Measurements from ENCODE around the gene RANBP2.
"Not testable (repeated sequence)": the region's sequence is repeated elsewhere in the genome, so short reads cannot be mapped to it uniquely, and the experiment has no call there.

The RANBP2 gene

DNA sequence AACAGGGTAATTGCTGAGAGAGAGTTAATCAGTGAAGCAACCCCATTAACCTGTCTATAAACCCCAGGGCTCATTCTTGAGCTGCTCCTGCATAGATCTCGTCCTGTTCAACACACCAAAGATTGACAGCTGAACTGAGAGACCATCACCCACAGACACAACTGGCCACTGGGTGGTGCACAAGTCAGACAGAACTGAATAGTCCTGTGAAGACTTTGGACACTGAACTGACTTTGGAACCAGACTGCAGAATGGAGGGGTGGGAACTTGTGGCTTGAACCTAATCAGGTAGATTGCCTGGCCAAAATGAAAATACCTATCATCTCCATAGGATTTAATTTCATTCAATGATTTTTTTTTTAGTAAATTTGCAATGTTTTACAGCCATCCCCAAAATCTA lies 29.3 kb upstream of the RANBP2 start:
- peak; percentile 9 for TF ChIP-seq CTCF (IDR thresholded peaks at IDR 0.05; ENCODE audit: poor library complexity, severe bottlenecking)
- not testable (repeated sequence) for H3K4me3 ChIP-seq (ENCODE audit: severe bottlenecking); H3K9me3 ChIP-seq (ENCODE audit: severe bottlenecking); H3K27ac ChIP-seq (ENCODE audit: poor library complexity, severe bottlenecking); H3K4me1 ChIP-seq (ENCODE audit: insufficient read depth, poor library complexity, severe bottlenecking); H3K27me3 ChIP-seq (ENCODE audit: insufficient read depth, poor library complexity, severe bottlenecking); H3K36me3 ChIP-seq (ENCODE audit: low read depth); DNase-seq (ENCODE audit: low spot score)
- ATAC-seq (ENCODE audit: low read depth), result peak; percentile 85

DNA sequence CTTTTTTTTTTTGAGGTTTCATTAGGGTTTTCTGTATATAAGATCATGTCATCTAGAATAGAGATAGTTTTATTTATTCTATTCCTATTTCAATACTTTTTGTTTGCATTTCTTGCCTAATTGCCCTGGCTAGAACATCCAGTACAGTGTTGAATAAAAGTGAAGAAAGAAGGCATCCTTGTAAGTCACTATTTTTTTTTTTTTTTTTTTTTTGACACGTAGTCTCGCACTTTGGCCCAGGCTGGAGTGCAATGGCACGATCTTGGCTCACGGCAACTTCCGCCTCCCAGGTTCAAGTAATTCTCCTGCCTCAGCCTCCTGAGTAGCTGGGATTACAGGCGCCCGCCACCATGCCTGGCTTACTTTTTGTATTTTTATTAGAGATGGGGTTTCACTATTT lies 27.8 kb upstream of the RANBP2 start:
- no peak overlapping the region for H3K27ac ChIP-seq (ENCODE audit: poor library complexity, severe bottlenecking)
- no peak for TF ChIP-seq CTCF (IDR thresholded peaks at IDR 0.05; ENCODE audit: poor library complexity, severe bottlenecking)
- no peak for DNase-seq (ENCODE audit: low spot score)
- no peak for ATAC-seq (ENCODE audit: low read depth)
- H3K4me1 ChIP-seq (ENCODE audit: insufficient read depth, poor library complexity, severe bottlenecking), result no peaks in the 10 kb centered on the region
- no peaks in the 10 kb centered on the region for H3K27me3 ChIP-seq (ENCODE audit: insufficient read depth, poor library complexity, severe bottlenecking)
- H3K4me3 ChIP-seq (ENCODE audit: severe bottlenecking), result no peak overlapping the region
- H3K36me3 ChIP-seq (ENCODE audit: low read depth), result no peaks in the 10 kb centered on the region
- no peaks in the 10 kb centered on the region for H3K9me3 ChIP-seq (ENCODE audit: severe bottlenecking)

DNA sequence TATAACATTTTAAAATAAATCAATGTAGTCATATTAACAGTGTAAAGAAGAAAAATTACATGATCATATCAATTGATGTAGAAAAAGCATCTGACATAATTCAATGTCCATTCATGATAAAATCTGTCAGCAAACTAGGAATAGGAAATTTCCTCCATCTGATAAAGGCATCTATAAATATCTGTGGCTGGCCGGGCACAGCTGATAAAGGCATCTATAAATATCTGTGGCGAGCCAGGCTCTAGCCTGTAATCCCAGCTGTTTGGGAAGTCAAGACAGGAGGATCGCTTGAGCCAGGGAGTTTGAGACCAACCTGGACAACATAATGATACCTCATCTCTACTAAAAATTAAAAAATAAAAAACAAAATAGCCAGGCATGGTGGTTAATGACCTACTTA lies 18.1 kb upstream of the RANBP2 start:
- no peaks in the 10 kb centered on the region for H3K36me3 ChIP-seq (ENCODE audit: low read depth)
- H3K4me3 ChIP-seq (ENCODE audit: severe bottlenecking), result no peak overlapping the region
- no peak overlapping the region for H3K27ac ChIP-seq (ENCODE audit: poor library complexity, severe bottlenecking)
- DNase-seq (ENCODE audit: low spot score), result no peak
- H3K27me3 ChIP-seq (ENCODE audit: insufficient read depth, poor library complexity, severe bottlenecking), result no peaks in the 10 kb centered on the region
- TF ChIP-seq CTCF (IDR thresholded peaks at IDR 0.05; ENCODE audit: poor library complexity, severe bottlenecking), result no peak
- no peak for ATAC-seq (ENCODE audit: low read depth)
- H3K4me1 ChIP-seq (ENCODE audit: insufficient read depth, poor library complexity, severe bottlenecking), result no peaks in the 10 kb centered on the region
- no peaks in the 10 kb centered on the region for H3K9me3 ChIP-seq (ENCODE audit: severe bottlenecking)

DNA sequence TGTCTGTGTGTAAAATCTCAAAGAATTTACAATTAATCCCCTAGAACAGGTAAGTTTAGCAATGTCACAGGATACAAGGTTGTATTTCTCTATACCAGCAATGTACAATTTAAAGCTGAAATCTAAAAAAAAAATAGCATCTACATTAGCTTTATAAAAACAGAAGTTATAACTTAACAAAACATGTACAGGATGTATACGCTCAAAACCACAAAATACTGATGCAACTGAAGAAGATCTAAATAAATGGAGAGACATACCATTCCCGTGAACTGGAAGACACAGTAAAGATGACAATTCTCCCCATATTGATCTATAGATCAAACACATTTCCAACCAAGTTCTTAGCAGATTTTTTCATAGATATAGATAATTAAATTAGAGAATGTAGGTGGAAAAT lies 17.5 kb upstream of the RANBP2 start:
- Histone ChIP-seq H3K36me3 (ENCODE audit: low read depth) (no peaks in the 10 kb centered on the region), H3K27ac (ENCODE audit: poor library complexity, severe bottlenecking) (no peak overlapping the region), H3K4me1 (ENCODE audit: insufficient read depth, poor library complexity, severe bottlenecking) (no peaks in the 10 kb centered on the region), H3K9me3 (ENCODE audit: severe bottlenecking) (no peaks in the 10 kb centered on the region), H3K4me3 (ENCODE audit: severe bottlenecking) (no peak overlapping the region), H3K27me3 (ENCODE audit: insufficient read depth, poor library complexity, severe bottlenecking) (no peaks in the 10 kb centered on the region)
- no peak for ATAC-seq (ENCODE audit: low read depth)
- TF ChIP-seq CTCF (IDR thresholded peaks at IDR 0.05; ENCODE audit: poor library complexity, severe bottlenecking), result no peak
- no peak for DNase-seq (ENCODE audit: low spot score)

DNA sequence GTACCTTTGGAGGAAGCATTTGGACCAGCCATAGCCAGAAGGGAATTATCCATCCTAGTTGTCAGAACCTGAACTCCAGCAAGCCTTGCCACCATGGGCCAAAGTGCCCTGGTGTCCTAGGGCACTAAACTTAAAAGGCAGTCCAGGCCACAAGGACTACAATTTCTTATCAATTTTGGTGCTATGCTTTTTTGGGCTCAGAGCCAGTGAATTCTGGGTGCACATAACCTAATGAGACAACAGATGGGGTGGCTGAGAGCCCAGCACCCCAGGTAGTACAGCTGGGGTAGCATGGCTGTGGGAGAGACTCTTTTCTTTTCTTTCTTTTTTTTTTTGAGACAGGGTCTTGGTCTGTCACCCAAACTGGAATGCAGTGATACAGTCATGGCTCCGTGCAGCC lies 14.4 kb upstream of the RANBP2 start:
- Histone ChIP-seq H3K9me3 (ENCODE audit: severe bottlenecking) (no peaks in the 10 kb centered on the region), H3K4me1 (ENCODE audit: insufficient read depth, poor library complexity, severe bottlenecking) (no peaks in the 10 kb centered on the region), H3K36me3 (ENCODE audit: low read depth) (no peaks in the 10 kb centered on the region), H3K27ac (ENCODE audit: poor library complexity, severe bottlenecking) (no peak overlapping the region), H3K4me3 (ENCODE audit: severe bottlenecking) (no peak overlapping the region), H3K27me3 (ENCODE audit: insufficient read depth, poor library complexity, severe bottlenecking) (no peaks in the 10 kb centered on the region)
- ATAC-seq (ENCODE audit: low read depth) (no peak), DNase-seq (ENCODE audit: low spot score) (no peak)
- no peak for TF ChIP-seq CTCF (IDR thresholded peaks at IDR 0.05; ENCODE audit: poor library complexity, severe bottlenecking)
